ENCODE measurements around the gene RABGAP1.

The RABGAP1 gene

DNA sequence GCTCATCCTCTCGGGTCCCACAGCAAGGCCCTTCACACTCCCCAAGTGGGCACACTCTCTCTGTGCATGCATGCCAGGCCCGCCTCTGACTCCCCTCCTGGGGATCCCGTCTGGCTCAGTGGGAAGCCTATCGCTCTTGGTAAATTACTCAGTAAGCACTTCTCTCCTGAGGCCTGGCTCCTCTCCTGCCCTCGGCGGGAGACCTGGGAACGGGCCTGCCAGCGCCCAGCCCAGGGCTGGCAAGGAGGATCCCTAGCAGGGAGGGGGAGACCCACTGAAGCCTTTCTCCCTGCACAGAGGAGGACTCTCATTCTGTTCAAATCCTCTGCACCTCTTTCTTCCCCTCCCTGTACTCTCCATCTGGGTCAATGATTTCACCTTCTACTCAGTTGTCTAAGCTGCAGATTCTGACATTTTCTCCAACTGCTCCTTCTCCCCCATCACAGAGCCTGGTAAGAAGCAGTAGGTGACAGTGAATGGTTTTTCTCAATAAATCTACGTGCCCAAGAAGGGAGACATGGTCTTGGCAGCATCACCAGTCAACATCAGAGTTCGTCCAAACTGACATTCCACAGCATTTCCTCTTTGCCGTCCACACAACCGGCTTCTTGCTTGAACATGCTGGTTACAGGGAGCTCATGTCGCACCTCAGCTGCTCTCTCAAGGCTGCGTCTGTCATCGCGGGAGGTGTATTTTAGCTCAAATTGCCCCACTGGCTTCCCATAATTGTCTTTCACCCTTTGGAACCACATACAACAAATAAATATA, 174.5 kb downstream of the RABGAP1 start:
- DNase-seq: no peak

DNA sequence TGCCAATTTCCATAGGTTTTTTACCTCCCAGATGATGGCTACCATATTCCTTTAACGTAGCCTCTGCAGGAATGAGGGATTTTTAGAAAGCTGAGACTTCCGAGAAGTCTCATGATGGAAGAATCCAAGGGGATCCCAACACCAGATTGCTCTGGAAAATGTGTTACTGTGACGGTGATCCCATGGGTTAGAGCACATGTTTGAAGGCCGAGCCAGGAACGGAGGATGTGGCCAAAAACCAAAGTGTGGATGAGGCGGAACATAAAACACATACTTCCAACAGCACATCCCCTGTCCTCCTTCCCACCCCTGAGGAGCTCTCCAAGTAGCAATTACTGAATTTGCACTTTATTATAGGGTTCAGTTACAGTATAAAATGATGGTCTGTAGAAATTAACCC, 175.2 kb downstream of the RABGAP1 start:
- no peak for DNase-seq

GRCh38 chr9:123119566-123119965, 178.7 kb downstream of the RABGAP1 start:
- DNase-seq: no peak

GRCh38 chr9:123120131-123120530, 179.3 kb downstream of the RABGAP1 start:
- no peak for DNase-seq

- no peak for DNase-seq
Measured at GRCh38 chr9:123120953-123121352, 180.1 kb downstream of the RABGAP1 start.

DNA sequence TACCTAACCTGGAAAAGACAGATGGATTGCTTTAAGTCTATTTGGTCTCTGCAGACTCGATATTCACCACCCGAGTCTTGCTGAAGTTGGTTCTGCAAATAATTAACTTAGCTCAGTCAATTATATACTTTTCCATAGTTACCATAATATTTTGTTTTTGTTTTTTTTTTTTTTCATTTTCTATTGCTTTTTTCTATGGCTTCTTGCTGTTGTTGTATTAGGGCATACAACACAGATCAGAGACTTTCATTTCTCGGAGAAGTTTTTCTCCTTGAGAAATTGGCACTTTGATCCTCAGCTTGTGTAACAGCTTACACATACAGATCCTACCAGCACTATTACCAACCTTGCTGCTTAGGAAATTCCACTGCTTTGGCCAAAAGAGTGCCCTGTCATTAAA, 180.6 kb downstream of the RABGAP1 start:
- DNase-seq: no peak

DNA sequence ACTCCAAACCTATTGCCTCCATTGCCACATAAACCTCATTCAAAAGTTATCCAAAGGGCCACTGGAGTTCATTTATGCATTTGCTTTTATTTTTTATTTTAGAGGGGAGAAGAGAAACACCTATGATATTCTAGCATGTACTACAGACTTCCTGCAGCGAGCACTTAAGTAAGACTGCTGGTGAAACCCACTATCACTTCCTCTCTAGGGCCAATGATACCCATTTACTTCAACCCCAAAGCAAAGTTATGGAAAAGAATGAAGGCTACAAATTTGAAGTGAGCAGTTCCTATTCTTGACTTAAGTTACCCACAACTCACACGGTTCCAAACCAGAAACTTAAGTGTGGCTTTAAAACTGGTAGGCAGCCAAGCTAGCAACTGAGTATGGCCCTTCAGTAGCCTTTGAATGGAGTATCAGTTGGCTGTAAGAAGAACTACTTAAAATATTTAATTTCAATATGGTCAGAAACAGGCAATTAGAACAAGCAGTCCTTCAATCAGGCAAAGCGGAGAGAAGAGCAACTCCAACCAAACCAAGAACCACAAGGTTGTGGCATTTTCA, 186.8 kb downstream of the RABGAP1 start:
- DNase-seq: no peak

DNA sequence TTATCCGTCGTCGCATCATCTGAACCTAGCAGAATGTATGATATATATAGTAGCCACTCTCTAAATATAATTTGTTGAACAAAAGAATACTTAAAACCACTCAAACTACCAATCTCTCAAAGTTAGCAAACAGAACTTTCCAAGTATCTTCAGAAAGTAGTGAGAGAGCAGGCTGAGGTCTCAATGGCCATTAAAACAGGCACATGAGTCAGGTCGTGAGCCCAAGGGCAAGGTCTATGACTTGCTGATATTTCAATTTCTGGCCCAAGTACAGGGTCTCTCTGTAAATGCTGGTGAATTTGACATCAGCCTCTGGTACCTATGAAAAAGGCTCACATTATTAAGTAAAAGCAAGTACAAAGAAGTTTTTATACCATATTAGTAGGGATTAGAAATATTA, 187.8 kb downstream of the RABGAP1 start:
- DNase-seq: no peak

GRCh38 chr9:123129423-123129822, 188.6 kb downstream of the RABGAP1 start:
- no peak for DNase-seq

DNA sequence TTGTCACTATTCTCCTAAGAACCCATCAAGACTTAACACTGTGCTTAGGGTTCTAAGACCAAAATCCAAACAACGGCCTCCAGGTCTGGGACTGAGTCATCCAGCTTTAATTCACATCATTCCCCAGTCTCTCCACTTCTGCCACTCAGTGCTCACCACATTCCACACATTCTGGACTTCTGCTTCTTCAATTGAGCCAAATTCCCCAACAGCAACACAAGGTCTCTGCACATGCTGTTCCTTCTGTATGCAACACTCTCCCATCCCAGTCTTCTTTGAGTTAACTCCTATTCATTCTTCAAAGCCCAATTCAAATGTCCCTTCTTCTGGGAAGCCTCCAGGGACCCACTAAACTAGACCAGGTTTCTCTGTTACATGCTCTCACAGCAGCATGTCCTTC, 190.4 kb downstream of the RABGAP1 start:
- DNase-seq: no peak

DNA sequence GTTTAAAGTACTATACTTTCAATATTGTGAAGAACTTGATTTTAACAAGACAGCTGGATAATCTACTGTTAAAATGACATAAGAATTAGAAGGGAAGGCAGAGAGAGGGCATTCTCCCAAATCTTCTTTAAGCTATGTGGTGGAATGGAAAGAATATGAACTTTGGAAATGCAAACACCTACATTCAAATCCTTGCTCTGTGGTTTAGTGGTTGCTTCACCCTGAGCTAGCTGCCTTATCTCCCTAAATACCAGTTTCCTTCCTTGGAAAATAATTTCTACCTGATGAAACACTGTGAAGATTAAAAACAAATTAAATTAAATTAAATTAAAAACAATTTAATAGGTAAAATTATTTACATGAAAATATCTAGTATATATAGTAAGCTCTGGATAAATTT, 191.2 kb downstream of the RABGAP1 start:
- DNase-seq: no peak

DNA sequence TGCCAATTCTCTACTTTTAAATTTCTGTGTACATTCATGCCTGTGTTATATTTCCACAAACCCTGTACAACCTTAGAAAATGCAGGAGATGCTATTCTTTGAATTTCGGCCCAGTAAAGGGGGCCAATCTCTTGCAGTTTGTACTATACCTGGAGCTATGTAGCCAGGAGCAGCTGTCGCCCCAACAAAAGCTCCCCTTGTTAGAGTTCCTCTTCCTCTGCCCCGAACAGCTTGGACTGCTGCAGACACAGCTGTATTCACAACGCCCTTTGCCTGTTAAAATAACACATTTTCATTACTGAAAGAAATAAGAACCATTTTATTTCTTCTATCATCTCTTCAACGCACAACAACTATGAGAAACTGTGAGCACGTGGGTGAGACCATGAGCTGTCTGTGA, 191.9 kb downstream of the RABGAP1 start:
- DNase-seq: no peak

DNA sequence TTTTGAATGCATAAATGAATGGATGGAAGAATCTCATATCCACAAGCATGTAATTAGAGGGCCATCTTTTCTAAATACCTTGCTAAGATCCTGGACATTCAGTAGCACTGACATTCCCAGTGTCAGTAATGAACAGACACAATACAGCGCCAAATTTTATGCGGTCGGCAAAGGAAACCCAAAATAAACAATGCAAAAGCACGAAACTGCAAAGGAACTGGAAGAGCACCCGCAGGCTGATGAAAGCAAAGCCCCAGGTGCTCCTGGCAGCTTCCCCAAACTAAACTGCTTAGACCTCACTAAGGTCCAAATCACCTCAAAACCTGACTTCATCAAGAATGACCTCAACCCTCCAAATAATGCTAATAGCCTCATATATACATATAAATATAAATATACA, 194.6 kb downstream of the RABGAP1 start:
- DNase-seq: no peak

DNA sequence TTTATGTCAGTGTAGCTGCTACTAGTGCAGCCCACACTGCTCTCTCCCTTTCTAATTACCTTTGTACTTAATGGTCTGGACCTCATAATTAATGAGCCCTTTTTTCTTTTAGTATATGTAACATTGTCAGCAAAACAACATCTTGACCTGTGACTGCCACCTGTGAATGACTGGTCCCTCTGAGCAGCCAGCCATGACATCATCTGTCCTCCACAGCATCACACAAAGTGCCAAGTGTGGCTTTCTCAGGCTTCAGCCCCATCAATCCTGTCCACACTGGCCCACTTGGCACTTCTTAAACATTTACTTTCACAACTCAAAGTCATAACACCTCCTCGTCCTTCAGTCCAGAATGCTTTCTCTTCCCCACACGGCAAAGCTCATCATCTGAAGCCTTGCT, 197.3 kb downstream of the RABGAP1 start:
- no peak for DNase-seq

GRCh38 chr9:123149067-123149466, 208.2 kb downstream of the RABGAP1 start:
- DNase-seq: no peak

DNA sequence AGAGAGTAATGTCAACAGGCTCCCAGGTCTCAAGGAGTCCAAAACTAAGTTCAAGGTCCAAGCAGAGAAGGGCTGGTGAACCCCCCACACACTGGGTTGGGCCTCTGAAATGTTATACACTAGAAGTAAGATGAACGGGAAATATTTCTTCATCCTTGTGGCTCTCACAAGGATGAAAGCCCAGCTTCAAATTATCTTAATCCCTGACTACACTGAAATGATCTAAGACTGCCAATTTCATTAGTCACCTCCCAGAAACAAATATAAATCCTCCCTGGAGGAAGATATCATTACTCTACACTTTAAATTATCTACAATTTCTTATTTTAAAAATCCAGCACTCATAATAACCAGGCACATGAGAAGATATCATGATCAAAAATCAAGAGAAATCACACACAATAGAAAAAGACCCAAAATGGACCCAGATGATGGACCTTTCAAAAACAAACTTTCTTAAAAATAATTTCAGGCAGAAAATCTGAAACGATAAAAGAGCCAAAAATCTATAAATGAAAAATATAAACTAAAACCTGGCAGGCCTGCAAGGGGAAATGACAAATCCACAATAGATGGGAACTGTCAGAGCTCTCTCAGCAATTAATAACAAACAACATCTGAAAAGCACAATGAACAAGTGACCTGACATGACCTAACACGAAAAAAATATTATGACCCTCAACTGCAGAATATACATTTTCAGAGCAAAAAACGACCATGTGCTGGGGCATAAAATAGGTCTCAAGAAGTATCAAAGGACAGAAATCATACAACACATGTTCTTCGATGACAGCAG, 210.1 kb downstream of the RABGAP1 start:
- no peak for DNase-seq
